Inflammatory macrophage (primary cell): Measurements from ENCODE around the gene SPARC.

Experiments
- DNase-seq, 2 donors: peaks; one replicate each; pipeline ENCODE4 v3.0.0-alpha.2; 2020 to 2022

SPARC gene

GRCh38 chr5:151619812-151620460 lies 66.8 kb downstream of the SPARC start:
- no peak for DNase-seq

GRCh38 chr5:151618907-151619306 lies 67.8 kb downstream of the SPARC start:
- no peak for DNase-seq

- DNase-seq: no peak
Measured at GRCh38 chr5:151617841-151618710, 68.6 kb downstream of the SPARC start.

- DNase-seq: no peak
Measured at GRCh38 chr5:151617383-151617840, 69.3 kb downstream of the SPARC start.

GRCh38 chr5:151615431-151615830 lies 71.3 kb downstream of the SPARC start:
- DNase-seq: no peak

- DNase-seq: no peak
Measured at GRCh38 chr5:151614565-151614964, 72.2 kb downstream of the SPARC start.

- no peak for DNase-seq
Measured at GRCh38 chr5:151612689-151613427, 73.9 kb downstream of the SPARC start.

- DNase-seq: no peak
Measured at GRCh38 chr5:151611127-151611775, 75.5 kb downstream of the SPARC start.
